ENCODE results near the gene CRTC1.

- TF ChIP-seq, protein P1, sequence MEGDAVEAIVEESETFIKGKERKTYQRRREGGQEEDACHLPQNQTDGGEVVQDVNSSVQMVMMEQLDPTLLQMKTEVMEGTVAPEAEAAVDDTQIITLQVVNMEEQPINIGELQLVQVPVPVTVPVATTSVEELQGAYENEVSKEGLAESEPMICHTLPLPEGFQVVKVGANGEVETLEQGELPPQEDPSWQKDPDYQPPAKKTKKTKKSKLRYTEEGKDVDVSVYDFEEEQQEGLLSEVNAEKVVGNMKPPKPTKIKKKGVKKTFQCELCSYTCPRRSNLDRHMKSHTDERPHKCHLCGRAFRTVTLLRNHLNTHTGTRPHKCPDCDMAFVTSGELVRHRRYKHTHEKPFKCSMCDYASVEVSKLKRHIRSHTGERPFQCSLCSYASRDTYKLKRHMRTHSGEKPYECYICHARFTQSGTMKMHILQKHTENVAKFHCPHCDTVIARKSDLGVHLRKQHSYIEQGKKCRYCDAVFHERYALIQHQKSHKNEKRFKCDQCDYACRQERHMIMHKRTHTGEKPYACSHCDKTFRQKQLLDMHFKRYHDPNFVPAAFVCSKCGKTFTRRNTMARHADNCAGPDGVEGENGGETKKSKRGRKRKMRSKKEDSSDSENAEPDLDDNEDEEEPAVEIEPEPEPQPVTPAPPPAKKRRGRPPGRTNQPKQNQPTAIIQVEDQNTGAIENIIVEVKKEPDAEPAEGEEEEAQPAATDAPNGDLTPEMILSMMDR (IDR thresholded peaks at IDR 0.05), result no peak
- TF ChIP-seq POLR2A (IDR thresholded peaks at IDR 0.05), result no peak
These were observed 92.3 kb downstream of the CRTC1 start for GRCh38 chr19:18775586-18776287.
